GM21515 (cell line): ENCODE measurements around the gene MEN1.

Experiments used
- ATAC-seq: cut with Tn5 transposase; IDR thresholded peaks from one replicate; pipeline ENCODE4 v1.9.1; 2021; ENCODE audit not compliant: unreplicated experiment

Gene MEN1

GRCh38 chr11:64788321-64789215 lies 21.8 kb downstream of the MEN1 start:
- ATAC-seq = no peak

- ATAC-seq = no peak
Measured at GRCh38 chr11:64787526-64788320, 22.6 kb downstream of the MEN1 start.

GRCh38 chr11:64786308-64786707 lies 24.0 kb downstream of the MEN1 start:
- no peak for ATAC-seq

GRCh38 chr11:64784813-64785581 lies 25.4 kb downstream of the MEN1 start:
- ATAC-seq = no peak

- ATAC-seq = peak; percentile 78
Measured at GRCh38 chr11:64778473-64779298, 31.7 kb downstream of the MEN1 start, which contains the start of gene SF1. Gene SF1, minus strand, starts transcription at chr11:64778542. Its CDS starts 150 bp downstream, at chr11:64778392.

GRCh38 chr11:64778223-64778472 lies 32.2 kb downstream of the MEN1 start:
- ATAC-seq = no peak

GRCh38 chr11:64777449-64778222 lies 32.7 kb downstream of the MEN1 start:
- no peak for ATAC-seq

- no peak for ATAC-seq
Measured at GRCh38 chr11:64776875-64777274, 33.5 kb downstream of the MEN1 start.

- ATAC-seq = no peak
Measured at GRCh38 chr11:64776425-64776824, 33.9 kb downstream of the MEN1 start.

GRCh38 chr11:64774144-64774543 lies 36.2 kb downstream of the MEN1 start:
- ATAC-seq = no peak

- ATAC-seq = no peak
Measured at GRCh38 chr11:64772303-64773018, 37.9 kb downstream of the MEN1 start.

- no peak for ATAC-seq
Measured at GRCh38 chr11:64771861-64772260, 38.5 kb downstream of the MEN1 start.

GRCh38 chr11:64770120-64770519 lies 40.2 kb downstream of the MEN1 start:
- no peak for ATAC-seq

GRCh38 chr11:64769283-64769682 lies 41.1 kb downstream of the MEN1 start:
- ATAC-seq = no peak

GRCh38 chr11:64768300-64768694 lies 42.1 kb downstream of the MEN1 start:
- ATAC-seq = no peak

GRCh38 chr11:64767344-64768299 lies 42.7 kb downstream of the MEN1 start:
- no peak for ATAC-seq

GRCh38 chr11:64766881-64767280 lies 43.5 kb downstream of the MEN1 start:
- ATAC-seq = no peak
